ENCODE data around the gene PRICKLE2.

- TF ChIP-seq CTCF (IDR thresholded peaks at IDR 0.05) (no peak), POLR2A (IDR thresholded peaks at IDR 0.05) (no peak)
Measured at GRCh38 chr3:64151342-64151871, 73.9 kb downstream of the PRICKLE2 start.

Data from body of pancreas (tissue), 4 donors.